K562 (cell line): ENCODE results near the gene TFAP2E. TPM values are rescaled to one million over a fixed set of nuclear protein-coding genes. Genes with fewer than 3 reads are reported as not detected.
A peak's percentile ranks its signal among the peaks of the same experiment; 100 is the strongest.

ENCODE experiments used
- ATAC-seq: fragments of 200-7000 bp; cut with Tn5 transposase; 3 replicates; pipeline ENCODE4 v1.9.1; 2020; ENCODE audit warnings: moderate library complexity
- BruUV-seq: library from RNA; stranded (reverse); fragments of 400-500 nt; replicated peaks from 2 replicates; lab custom pipeline; 2021; lab: Mats Ljungman, UMichigan
- CTCF ChIA-PET: fragments of 300-600 bp; formaldehyde crosslinking; extraction: SDS; loops from one replicate; lab custom pipeline; 2021; ENCODE audit warnings: low intra/inter-chr PET ratio; lab: Yijun Ruan, JAX
- POLR2A ChIA-PET: fragments of 300-600, 350-650 bp; sonication (Branson Sonifier 250); formaldehyde crosslinking; extraction: SDS; loops from one replicate; lab custom pipeline; 2021; ENCODE audit warnings: antibody characterized with exemption, inconsistent platforms; lab: Yijun Ruan, JAX
- DNase-seq, 4 experiments: peaks; one replicate each; pipeline versions ENCODE4 v3.0.0 to v3.0.0-alpha.2; 2011 to 2018; ENCODE audit warnings: low spot score in 3 of 4, mixed read lengths in 3 of 4; ENCODE audit errors: extremely low read depth in 1 of 4
- FAIRE-seq: peaks from 2 replicates; lab custom pipeline; 2011; peaks lifted over from hg19 to GRCh38; lab: Jason Lieb, UNC
- H2AFZ ChIP-seq: 2 replicates; pipeline ENCODE4 v1.6.0; 2011; ENCODE audit warnings: low read depth, low read length, control low read depth, inconsistent platforms
- H3K27ac ChIP-seq: fragments of 200-600 bp; 3 replicates; pipeline ENCODE4 v1.8.0; 2011; ENCODE audit warnings: low read depth, mild to moderate bottlenecking, control low read depth, inconsistent platforms, low read length, moderate library complexity, mixed read lengths; ENCODE audit errors: extremely low read depth
- H3K27me3 ChIP-seq, 2 experiments: fragments of 300-600 bp in 1 of 2; 2 replicates in 1 of 2; 3 replicates in 1 of 2; pipeline versions ENCODE4 v1.6.0 to v1.8.0; 2011; ENCODE audit warnings: inconsistent platforms in 2 of 2, low read length in 2 of 2, mild to moderate bottlenecking in 1 of 2, mixed read lengths in 1 of 2, moderate library complexity in 1 of 2; ENCODE audit not compliant: control insufficient read depth in 2 of 2, insufficient read depth in 2 of 2
- H3K36me3 ChIP-seq: fragments of 300-600 bp; 3 replicates; pipeline ENCODE4 v1.8.0; 2011; ENCODE audit warnings: mild to moderate bottlenecking, low read length, inconsistent platforms; ENCODE audit not compliant: control insufficient read depth, insufficient read depth
- H3K4me1 ChIP-seq, 2 experiments: fragments of 200-600 bp in 1 of 2; replicated peaks in 1 of 2; 2 replicates in 1 of 2; 3 replicates in 1 of 2; pipeline versions ENCODE4 v1.5.1 to v1.8.0; 2011; ENCODE audit warnings: inconsistent platforms in 2 of 2, low read length in 2 of 2, mild to moderate bottlenecking in 1 of 2, mixed read lengths in 1 of 2, moderate library complexity in 1 of 2; ENCODE audit not compliant: control insufficient read depth in 2 of 2, insufficient read depth in 2 of 2
- H3K4me2 ChIP-seq: 2 replicates; pipeline ENCODE4 v1.6.1; 2011; ENCODE audit warnings: low read length, control low read depth, inconsistent platforms, mixed read lengths; ENCODE audit not compliant: insufficient read depth
- H3K4me3 ChIP-seq: fragments of 200-600 bp; sonication (generic), shearing (Covaris generic); 2 replicates; pipeline ENCODE4 v1.5.1; 2016; ENCODE audit warnings: control low read depth, inconsistent platforms
- H3K79me2 ChIP-seq: fragments of 200-600 bp; 3 replicates; pipeline ENCODE4 v1.8.0; 2011; ENCODE audit warnings: low read length, inconsistent platforms; ENCODE audit not compliant: control insufficient read depth, insufficient read depth
- H3K9ac ChIP-seq, 2 experiments: 2 replicates each; pipeline versions ENCODE4 v1.6.0 to v1.6.1; 2011; ENCODE audit warnings: low read depth in 2 of 2, low read length in 2 of 2, control low read depth in 1 of 2, inconsistent platforms in 1 of 2, mild to moderate bottlenecking in 1 of 2, mixed read lengths in 1 of 2; ENCODE audit not compliant: insufficient read depth in 1 of 2
- H3K9me1 ChIP-seq: one replicate; pipeline ENCODE4 v1.6.0; 2011; ENCODE audit warnings: inconsistent platforms, mild to moderate bottlenecking, low read length, moderate library complexity; ENCODE audit not compliant: control insufficient read depth, insufficient read depth
- H3K9me3 ChIP-seq: replicated peaks from 2 replicates; pipeline ENCODE4 v1.5.1; 2011; ENCODE audit warnings: low read depth, low read length, inconsistent platforms; ENCODE audit not compliant: control insufficient read depth, insufficient read depth
- H4K20me1 ChIP-seq: replicated peaks from 2 replicates; pipeline ENCODE4 v1.6.1; 2011; ENCODE audit warnings: low read length, inconsistent platforms, mixed read lengths; ENCODE audit not compliant: control insufficient read depth, insufficient read depth
- ARID2 ChIP-seq: fragments of 450-650 bp; IDR thresholded peaks from 2 replicates; pipeline ENCODE4 v1.6.1; 2017; ENCODE audit warnings: antibody characterized with exemption, mild to moderate bottlenecking
- ESRRA ChIP-seq: fragments of 450-650 bp; IDR thresholded peaks from 2 replicates; pipeline ENCODE4 v1.6.1; 2014; ENCODE audit warnings: low read depth, mild to moderate bottlenecking, moderate library complexity, borderline replicate concordance
- JUND ChIP-seq, 2 experiments: IDR thresholded peaks; 2 replicates in 1 of 2; 3 replicates in 1 of 2; pipeline ENCODE4 v1.6.1; 2011; ENCODE audit warnings: borderline replicate concordance in 2 of 2, low read depth in 2 of 2, low read length in 2 of 2, improper control_type of control experiment in 1 of 2, missing biosample characterization in 1 of 2, missing genetic modification characterization in 1 of 2, missing genetic modification reagents in 1 of 2
- PHB2 ChIP-seq: fragments of 450-650 bp; IDR thresholded peaks from 2 replicates; pipeline ENCODE4 v1.6.1; 2017; ENCODE audit warnings: low read depth
- POLR2A ChIP-seq: fragments of 450-650 bp; conservative IDR thresholded peaks from 2 replicates; pipeline ENCODE4 v1.6.1; 2016
- POLR2B ChIP-seq: fragments of 450-650 bp; IDR thresholded peaks from 2 replicates; pipeline ENCODE4 v1.6.1; 2018; ENCODE audit warnings: low read depth; ENCODE audit not compliant: partially characterized antibody
- SP2 ChIP-seq: IDR thresholded peaks from 2 replicates; pipeline ENCODE4 v1.6.1; 2011; ENCODE audit warnings: mild to moderate bottlenecking, low read depth, low read length, moderate library complexity; ENCODE audit not compliant: poor library complexity, severe bottlenecking; ENCODE audit errors: extremely low read depth
- SUPT5H ChIP-seq: fragments of 450-650 bp; IDR thresholded peaks from 2 replicates; pipeline ENCODE4 v1.6.1; 2016
- TAF1 ChIP-seq: IDR thresholded peaks from 2 replicates; pipeline ENCODE4 v1.6.1; 2011; ENCODE audit warnings: mild to moderate bottlenecking, low read length, moderate library complexity; ENCODE audit not compliant: insufficient read depth, control insufficient read depth, severe bottlenecking; ENCODE audit errors: extremely low read depth
- TRIM24 ChIP-seq, 2 experiments: fragments of 450-650 bp; IDR thresholded peaks; 2 replicates each; pipeline ENCODE4 v1.6.1; 2016
- ZNF121 ChIP-seq: sonication (generic); formaldehyde crosslinking; conservative IDR thresholded peaks from 2 replicates; pipeline ENCODE4 v1.8.0; 2022; ENCODE audit warnings: missing genetic modification reagents
- ZNF780A ChIP-seq: fragments of 250-450 bp; sonication (Bioruptor Pico); IDR thresholded peaks from 2 replicates; pipeline ENCODE4 v1.5.0; 2021; ENCODE audit warnings: mild to moderate bottlenecking
- WGBS: fragments of 100-300 bp; shearing (Covaris generic); methylation state at CpG from one replicate; pipeline ENCODE4 v1.1.6; 2016; ENCODE audit warnings: low coverage, mixed read lengths; ENCODE audit not compliant: insufficient coverage; ENCODE audit errors: missing lambda C conversion rate; 5-methylcytosine and 5-hydroxymethylcytosine counted together
- in situ Hi-C: fragments of 300-500 bp; cut with MboI; formaldehyde crosslinking; loops from 4 replicates; pipeline ENCODE4 v1.15.0; 2018; ENCODE audit warnings: inconsistent platforms, mixed read lengths
- intact Hi-C: fragments of 100-400 bp; cut with micrococcal nuclease; formaldehyde crosslinking; loops from 2 replicates; pipeline ENCODE4 v1.14.2; 2022
- polyA plus RNA-seq, 8 experiments: library from polyadenylated mRNA; depleted of rRNA in 4 of 8; stranded (reverse) in 5 of 8; unstranded in 3 of 8; fragments of >200 nt; fragmentation: Nextera tagmentation in 2 of 8; fragmentation: Illumina TruSeq in 1 of 8; extraction: Ambion mirVana in 2 of 8; extraction: Trizol in 1 of 8; gene quantifications; 2 replicates each; pipeline versions ENCODE4 v1.2.1 to v1.2.3, GENCODE V29; 2011 to 2014; ENCODE audit warnings: inconsistent platforms in 1 of 8, missing spikeins in 1 of 8
- total RNA-seq, 7 experiments: library from RNA; depleted of rRNA in 6 of 7; stranded (reverse); fragments of >200 nt in 6 of 7; fragmentation: Illumina TruSeq in 2 of 7; extraction: Trizol in 2 of 7; gene quantifications; 2 replicates each; pipeline versions ENCODE4 v1.2.1 to v1.2.3, GENCODE V29; 2011 to 2021; ENCODE audit warnings: low replicate concordance in 1 of 7
- TF ChIP-seq, protein P1 (sequence below): fragments of 450-650 bp; IDR thresholded peaks from 2 replicates; pipeline ENCODE4 v1.6.1; 2016; ENCODE audit warnings: borderline replicate concordance
- TF ChIP-seq, protein P2 (sequence below): fragments of 250-450 bp; sonication (Bioruptor Pico); IDR thresholded peaks from 2 replicates; pipeline ENCODE4 v1.8.0; 2021; ENCODE audit warnings: moderate library complexity, mild to moderate bottlenecking, inconsistent platforms

TFAP2E gene
- total and polyA plus RNA-seq, 9 of the 15 experiments (the other 6 are each of a cell fraction or from before 2014, with no cell fraction given), result 0.03 to 0.11 (median 0.07) TPM; not detected in 4

DNA sequence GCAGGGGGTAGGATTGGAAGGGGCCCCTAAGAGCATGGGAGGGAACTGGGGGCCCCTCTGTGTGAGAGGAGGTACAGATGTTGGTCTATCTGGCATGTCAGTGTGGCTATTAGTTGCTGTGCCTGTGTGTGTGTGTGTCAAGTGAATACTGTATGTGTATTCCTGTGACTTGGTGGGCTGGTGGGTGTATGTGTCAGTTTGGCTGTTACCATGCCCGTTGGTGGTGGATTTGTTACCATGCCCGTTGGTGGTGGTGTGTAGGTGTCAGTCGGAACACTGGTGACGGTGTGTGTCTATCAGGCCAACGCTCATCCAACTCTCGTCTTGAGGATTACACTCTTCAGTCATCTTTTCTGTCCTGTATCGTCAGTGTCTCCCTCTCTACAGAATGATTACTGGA is 22.6 kb downstream of the TFAP2E start:
- DNase-seq (no peak), ATAC-seq (no peak), FAIRE-seq (no peak)
- TF ChIP-seq ZNF780A (CRISPR knock-in tag) (no peak), SUPT5H (peak; percentile 47; the same call in 1 of the 2 replicates), ARID2 (no peak), POLR2B (peak; percentile 19), SP2 (no peak), JUND (IDR thresholded peaks at IDR 0.05; ENCODE audit: borderline replicate concordance, low read depth, low read length) (no peak), JUND (tag; IDR thresholded peaks at IDR 0.05; ENCODE audit: borderline replicate concordance, low read depth, low read length) (no peak), PHB2 (no peak), POLR2A (peak; percentile 27; the same call in 1 of the 2 replicates), TAF1 (no peak), ESRRA (no peak), ZNF121 (CRISPR knock-in tag) (no peak), TRIM24 (IDR thresholded peaks at IDR 0.05) (no peak)
- TF ChIP-seq, protein P1, sequence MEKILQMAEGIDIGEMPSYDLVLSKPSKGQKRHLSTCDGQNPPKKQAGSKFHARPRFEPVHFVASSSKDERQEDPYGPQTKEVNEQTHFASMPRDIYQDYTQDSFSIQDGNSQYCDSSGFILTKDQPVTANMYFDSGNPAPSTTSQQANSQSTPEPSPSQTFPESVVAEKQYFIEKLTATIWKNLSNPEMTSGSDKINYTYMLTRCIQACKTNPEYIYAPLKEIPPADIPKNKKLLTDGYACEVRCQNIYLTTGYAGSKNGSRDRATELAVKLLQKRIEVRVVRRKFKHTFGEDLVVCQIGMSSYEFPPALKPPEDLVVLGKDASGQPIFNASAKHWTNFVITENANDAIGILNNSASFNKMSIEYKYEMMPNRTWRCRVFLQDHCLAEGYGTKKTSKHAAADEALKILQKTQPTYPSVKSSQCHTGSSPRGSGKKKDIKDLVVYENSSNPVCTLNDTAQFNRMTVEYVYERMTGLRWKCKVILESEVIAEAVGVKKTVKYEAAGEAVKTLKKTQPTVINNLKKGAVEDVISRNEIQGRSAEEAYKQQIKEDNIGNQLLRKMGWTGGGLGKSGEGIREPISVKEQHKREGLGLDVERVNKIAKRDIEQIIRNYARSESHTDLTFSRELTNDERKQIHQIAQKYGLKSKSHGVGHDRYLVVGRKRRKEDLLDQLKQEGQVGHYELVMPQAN, result no peak
- TF ChIP-seq, protein P2, sequence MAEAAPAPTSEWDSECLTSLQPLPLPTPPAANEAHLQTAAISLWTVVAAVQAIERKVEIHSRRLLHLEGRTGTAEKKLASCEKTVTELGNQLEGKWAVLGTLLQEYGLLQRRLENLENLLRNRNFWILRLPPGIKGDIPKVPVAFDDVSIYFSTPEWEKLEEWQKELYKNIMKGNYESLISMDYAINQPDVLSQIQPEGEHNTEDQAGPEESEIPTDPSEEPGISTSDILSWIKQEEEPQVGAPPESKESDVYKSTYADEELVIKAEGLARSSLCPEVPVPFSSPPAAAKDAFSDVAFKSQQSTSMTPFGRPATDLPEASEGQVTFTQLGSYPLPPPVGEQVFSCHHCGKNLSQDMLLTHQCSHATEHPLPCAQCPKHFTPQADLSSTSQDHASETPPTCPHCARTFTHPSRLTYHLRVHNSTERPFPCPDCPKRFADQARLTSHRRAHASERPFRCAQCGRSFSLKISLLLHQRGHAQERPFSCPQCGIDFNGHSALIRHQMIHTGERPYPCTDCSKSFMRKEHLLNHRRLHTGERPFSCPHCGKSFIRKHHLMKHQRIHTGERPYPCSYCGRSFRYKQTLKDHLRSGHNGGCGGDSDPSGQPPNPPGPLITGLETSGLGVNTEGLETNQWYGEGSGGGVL (CRISPR knock-in tag), result no peak
- no peak overlapping the region for H3K4me3 ChIP-seq
- peaks cover 2 to 4% of the 10 kb centered on the region in 2 experiments; a peak in 2 of 5 replicates for H3K4me1 ChIP-seq
- 75% methylated on average over 7 of the region's 7 CpGs for WGBS
- intact Hi-C loops (no loop called here), in situ Hi-C loops (no loop called here)
- H3K79me2 ChIP-seq, result no peaks in the 10 kb centered on the region
- no peak overlapping the region for H3K9ac ChIP-seq
- peaks cover 36% of the 10 kb centered on the region; the same call in 2 of the 3 replicates for H3K36me3 ChIP-seq
- ChIA-PET POLR2A (interaction anchor here (0.6 kb wide), 1 partner anchor 15 kb away, joined by 3 read pairs; no protein-coding TSS in a partner anchor), CTCF (no interaction called here)
- no peaks in the 10 kb centered on the region for H3K9me3 ChIP-seq
- no peaks in the 10 kb centered on the region for H4K20me1 ChIP-seq
- H2AFZ ChIP-seq, result no peak overlapping the region
- no peak overlapping the region for H3K27ac ChIP-seq
- no peaks in the 10 kb centered on the region for H3K27me3 ChIP-seq
- no TSS peak for BruUV-seq
- H3K4me2 ChIP-seq, result no peak overlapping the region
- no peaks in the 10 kb centered on the region for H3K9me1 ChIP-seq
